ENCODE measurements around the gene MAFB.

GRCh38 chr20:40685349-40685748 is 3.7 kb downstream of the MAFB start:
- TF ChIP-seq CTCF (IDR thresholded peaks at IDR 0.05) (no peak), POLR2AphosphoS5 (IDR thresholded peaks at IDR 0.05; ENCODE audit: insufficient read depth in 1 of 2, low read depth in 1 of 2) (no peak)

Data from vagina (tissue), 2 donors.